Kidney tubule cell (primary cell): ENCODE results near the gene CYTH4.
A peak's percentile ranks its signal among the peaks of the same experiment; 100 is the strongest.

Experiments used
- DNase-seq: peaks from one replicate; pipeline ENCODE4 v3.0.0-alpha.2; 2018; ENCODE audit warnings: low spot score

The CYTH4 gene

GRCh38 chr22:37349043-37349814, 66.9 kb downstream of the CYTH4 start:
- DNase-seq = no peak

- peak; percentile 33 for DNase-seq
Measured at GRCh38 chr22:37351232-37351631, 68.9 kb downstream of the CYTH4 start.

- peak; percentile 6 for DNase-seq
Measured at GRCh38 chr22:37352481-37352880, 70.2 kb downstream of the CYTH4 start.

- peak; percentile 99 for DNase-seq
Measured at GRCh38 chr22:37353839-37354238, 71.5 kb downstream of the CYTH4 start.

GRCh38 chr22:37354261-37354660, 72.0 kb downstream of the CYTH4 start:
- no peak for DNase-seq

GRCh38 chr22:37354670-37355069, 72.4 kb downstream of the CYTH4 start:
- DNase-seq = no peak

- DNase-seq = no peak
Measured at GRCh38 chr22:37355174-37355573, 72.9 kb downstream of the CYTH4 start.

GRCh38 chr22:37356922-37357321, 74.6 kb downstream of the CYTH4 start:
- DNase-seq = no peak

GRCh38 chr22:37357446-37358075, 75.3 kb downstream of the CYTH4 start:
- DNase-seq = no peak

- DNase-seq = no peak
Measured at GRCh38 chr22:37358386-37358785, 76.1 kb downstream of the CYTH4 start.

GRCh38 chr22:37358917-37359316, 76.6 kb downstream of the CYTH4 start:
- DNase-seq = no peak

GRCh38 chr22:37362621-37363020, 80.3 kb downstream of the CYTH4 start:
- no peak for DNase-seq

GRCh38 chr22:37363261-37363992, 81.1 kb downstream of the CYTH4 start:
- no peak for DNase-seq
